ENCODE results near the gene RUNDC1.

Gene RUNDC1

DNA sequence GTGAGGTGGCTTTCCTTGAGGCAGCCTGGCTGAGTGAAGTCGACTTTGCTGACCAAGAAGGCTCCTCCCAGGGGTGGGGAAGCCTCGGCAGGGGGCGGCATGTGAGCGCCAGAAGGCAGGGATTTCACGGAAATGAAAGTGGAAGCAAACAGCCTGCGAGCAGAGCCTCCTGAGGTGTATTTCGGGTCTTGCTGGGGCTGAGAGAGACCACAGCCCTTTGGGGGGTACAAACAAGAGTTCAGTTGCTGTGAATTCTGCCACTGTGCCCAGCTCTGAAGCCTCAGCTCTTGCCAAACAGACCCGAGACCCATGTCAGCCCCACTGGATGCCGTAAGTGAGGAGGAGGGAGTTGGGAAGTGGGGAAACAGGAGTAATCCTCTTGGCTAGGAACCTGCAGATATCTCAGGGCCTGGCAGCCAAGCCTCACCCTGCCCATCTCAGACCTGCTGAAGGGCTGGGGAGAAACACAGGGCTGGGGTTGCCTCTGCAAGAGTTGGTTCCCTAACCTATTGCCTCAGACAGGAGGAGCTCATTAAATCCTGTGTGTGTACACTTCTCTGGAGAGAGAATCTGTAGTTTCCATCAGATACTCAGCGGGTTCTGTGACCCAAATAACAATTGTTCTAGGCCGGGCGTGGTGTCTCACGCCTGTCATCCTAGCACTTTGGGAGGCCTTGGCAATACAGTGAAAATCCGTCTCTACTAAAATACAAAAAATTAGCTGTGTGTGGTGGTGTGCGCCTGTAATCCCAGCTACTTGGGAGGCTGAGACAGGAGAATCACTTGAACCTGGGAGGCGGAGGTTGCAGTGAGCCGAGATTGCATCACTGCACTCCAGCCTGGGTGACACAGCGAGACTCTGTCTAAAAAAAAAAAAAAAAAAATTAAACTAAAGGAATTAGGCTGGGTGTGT is 26.5 kb downstream of the RUNDC1 start, which contains the start of gene IFI35:
Gene IFI35 (plus strand): TSS at position 146 of the 913 bp plus-strand sequence. CDS start 164 bp downstream, at position 310.
- intact Hi-C loops (cut with DNase I; ENCODE audit: low total_unique reads), result no loop called here
- H3K27ac ChIP-seq, result peak within 1 kb of the TSS; percentile 79 to 85

DNA sequence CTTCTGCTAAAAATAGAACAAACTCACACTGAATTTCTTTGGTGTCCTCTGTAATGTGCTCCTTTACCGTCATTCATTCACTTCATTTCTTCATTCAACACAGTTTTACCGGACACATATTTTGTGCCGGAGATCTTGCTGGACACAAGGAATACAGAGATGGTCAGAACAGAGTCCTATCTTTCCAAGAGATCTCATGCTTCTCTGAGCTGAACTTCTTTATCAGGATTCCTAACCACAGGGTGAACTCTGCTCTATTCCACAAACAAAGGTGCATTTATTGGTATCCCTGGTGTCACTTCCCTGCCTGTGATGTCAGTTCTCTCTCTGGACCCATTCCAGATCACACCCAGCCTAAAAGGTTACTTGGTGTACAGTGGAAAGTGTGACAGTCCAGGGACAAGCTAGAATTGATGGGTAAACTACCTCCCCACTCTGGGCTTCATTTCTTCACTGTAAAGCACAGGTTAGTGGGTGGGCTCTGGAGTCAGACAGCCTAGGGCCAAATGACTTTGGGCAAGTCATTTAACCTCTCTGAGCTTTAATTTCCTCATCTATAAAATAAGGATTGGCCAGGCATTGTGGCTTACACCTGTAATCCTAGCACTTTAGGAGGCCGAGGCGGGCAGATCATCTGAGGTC is 30.4 kb downstream of the RUNDC1 start:
- peaks cover 4 to 37% (median 18%) of the 10 kb centered on the region in 3 donors for H3K36me3 ChIP-seq
- no peaks in the 10 kb centered on the region for H3K9me3 ChIP-seq
- no peak overlapping the region for H3K27ac ChIP-seq
- intact Hi-C loops (cut with DNase I; ENCODE audit: low total_unique reads), result no loop called here
- DNase-seq, result no peak
- no peaks in the 10 kb centered on the region for H3K27me3 ChIP-seq
- peaks cover 0 to 16% (median 8%) of the 10 kb centered on the region in 4 donors for H3K4me1 ChIP-seq
- H3K4me3 ChIP-seq, result no peak overlapping the region
- no peak for TF ChIP-seq CTCF (IDR thresholded peaks at IDR 0.05)

More for the DNA sequence above, 26.5 kb downstream of the RUNDC1 start, which contains the start of gene IFI35:
- peaks cover 9 to 32% (median 12%) of the 10 kb centered on the region in 3 donors for H3K36me3 ChIP-seq
- peak; percentile 85 to 92 for DNase-seq
- H3K27me3 ChIP-seq, result no peaks in the 10 kb centered on the region
- H3K9me3 ChIP-seq, result no peaks in the 10 kb centered on the region
- peak; percentile 9 to 33 for TF ChIP-seq CTCF (IDR thresholded peaks at IDR 0.05)
- peaks cover 0 to 16% (median 8%) of the 10 kb centered on the region in 4 donors for H3K4me1 ChIP-seq
- H3K4me3 ChIP-seq, result peak within 1 kb of the TSS; percentile 61 to 69

GRCh38 chr17:43011728-43012472 is 31.5 kb downstream of the RUNDC1 start:
- no peak overlapping the region for H3K27ac ChIP-seq
- TF ChIP-seq CTCF (IDR thresholded peaks at IDR 0.05), result no peak
- no peak overlapping the region for H3K4me3 ChIP-seq
- intact Hi-C loops (cut with DNase I; ENCODE audit: low total_unique reads), result no loop called here
- H3K36me3 ChIP-seq, result peaks cover 9 to 48% (median 29%) of the 10 kb centered on the region in 3 donors
- H3K27me3 ChIP-seq, result no peaks in the 10 kb centered on the region
- DNase-seq, result no peak
- peaks cover 0 to 13% (median 6%) of the 10 kb centered on the region in 4 donors for H3K4me1 ChIP-seq
- H3K9me3 ChIP-seq, result no peaks in the 10 kb centered on the region

- intact Hi-C loops (cut with DNase I; ENCODE audit: low total_unique reads), result no loop called here
- H3K4me3 ChIP-seq, result no peak overlapping the region
- no peaks in the 10 kb centered on the region for H3K27me3 ChIP-seq
- H3K27ac ChIP-seq, result no peak overlapping the region
- H3K9me3 ChIP-seq, result no peaks in the 10 kb centered on the region
- H3K36me3 ChIP-seq, result peaks cover 9 to 59% (median 40%) of the 10 kb centered on the region in 3 donors
- DNase-seq, result no peak
- H3K4me1 ChIP-seq, result peaks cover 0 to 7% (median 0%) of the 10 kb centered on the region in 4 donors
- no peak for TF ChIP-seq CTCF (IDR thresholded peaks at IDR 0.05)
Measured at GRCh38 chr17:43013296-43013695, 32.9 kb downstream of the RUNDC1 start.

- Histone ChIP-seq H3K4me1 (peaks cover 0 to 7% (median under 1%) of the 10 kb centered on the region in 4 donors), H3K36me3 (peaks cover 9 to 65% (median 43%) of the 10 kb centered on the region in 3 donors), H3K27ac (peak overlapping the region in 1 of 2 donors; percentile 33), H3K4me3 (no peak overlapping the region), H3K27me3 (no peaks in the 10 kb centered on the region), H3K9me3 (no peaks in the 10 kb centered on the region)
- no peak for TF ChIP-seq CTCF (IDR thresholded peaks at IDR 0.05)
- intact Hi-C loops (cut with DNase I; ENCODE audit: low total_unique reads), result no loop called here
- DNase-seq, result no peak
Measured at GRCh38 chr17:43014020-43014648, 33.8 kb downstream of the RUNDC1 start.
